ENCODE measurements around the gene OR2F1. TPM values are rescaled to one million over a fixed set of nuclear protein-coding genes. Genes with fewer than 3 reads are reported as not detected.

OR2F1 gene
- polyA plus RNA-seq, 2 of the 4 experiments (the other 2 are of a cell fraction): not detected

DNA sequence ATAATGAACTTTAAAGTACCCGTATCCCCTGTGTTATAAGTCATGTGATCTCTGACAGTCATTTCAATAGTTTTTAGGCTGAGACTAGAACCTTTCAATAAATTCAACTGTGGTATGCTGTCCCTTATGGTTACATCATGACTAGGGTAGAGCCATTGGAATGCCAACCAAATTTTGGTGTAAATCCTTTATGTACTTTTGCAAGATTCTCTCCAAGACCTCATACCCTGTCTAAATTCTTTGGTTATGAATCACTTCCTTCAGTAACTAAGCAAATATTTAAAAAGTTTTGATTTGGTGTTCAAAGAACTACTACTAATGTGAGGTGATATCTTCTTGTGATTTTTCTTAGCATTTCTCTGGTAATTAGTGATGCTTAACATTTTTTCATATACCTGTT is 24.7 kb downstream of the OR2F1 start (continued):
- TF ChIP-seq HOXA7 (CRISPR knock-in tag; IDR thresholded peaks at IDR 0.05): no peak
- no peak for TF ChIP-seq MYC (IDR thresholded peaks at IDR 0.05; ENCODE audit: borderline replicate concordance, low read length)
- TF ChIP-seq, protein P1, sequence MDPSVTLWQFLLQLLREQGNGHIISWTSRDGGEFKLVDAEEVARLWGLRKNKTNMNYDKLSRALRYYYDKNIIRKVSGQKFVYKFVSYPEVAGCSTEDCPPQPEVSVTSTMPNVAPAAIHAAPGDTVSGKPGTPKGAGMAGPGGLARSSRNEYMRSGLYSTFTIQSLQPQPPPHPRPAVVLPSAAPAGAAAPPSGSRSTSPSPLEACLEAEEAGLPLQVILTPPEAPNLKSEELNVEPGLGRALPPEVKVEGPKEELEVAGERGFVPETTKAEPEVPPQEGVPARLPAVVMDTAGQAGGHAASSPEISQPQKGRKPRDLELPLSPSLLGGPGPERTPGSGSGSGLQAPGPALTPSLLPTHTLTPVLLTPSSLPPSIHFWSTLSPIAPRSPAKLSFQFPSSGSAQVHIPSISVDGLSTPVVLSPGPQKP (IDR thresholded peaks at IDR 0.05; ENCODE audit: low read depth, low read length): no peak
- TF ChIP-seq, protein P2, sequence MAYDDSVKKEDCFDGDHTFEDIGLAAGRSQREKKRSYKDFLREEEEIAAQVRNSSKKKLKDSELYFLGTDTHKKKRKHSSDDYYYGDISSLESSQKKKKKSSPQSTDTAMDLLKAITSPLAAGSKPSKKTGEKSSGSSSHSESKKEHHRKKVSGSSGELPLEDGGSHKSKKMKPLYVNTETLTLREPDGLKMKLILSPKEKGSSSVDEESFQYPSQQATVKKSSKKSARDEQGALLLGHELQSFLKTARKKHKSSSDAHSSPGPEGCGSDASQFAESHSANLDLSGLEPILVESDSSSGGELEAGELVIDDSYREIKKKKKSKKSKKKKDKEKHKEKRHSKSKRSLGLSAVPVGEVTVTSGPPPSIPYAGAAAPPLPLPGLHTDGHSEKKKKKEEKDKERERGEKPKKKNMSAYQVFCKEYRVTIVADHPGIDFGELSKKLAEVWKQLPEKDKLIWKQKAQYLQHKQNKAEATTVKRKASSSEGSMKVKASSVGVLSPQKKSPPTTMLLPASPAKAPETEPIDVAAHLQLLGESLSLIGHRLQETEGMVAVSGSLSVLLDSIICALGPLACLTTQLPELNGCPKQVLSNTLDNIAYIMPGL (CRISPR knock-in tag; IDR thresholded peaks at IDR 0.05; ENCODE audit: borderline replicate concordance): no peak
- TF ChIP-seq GATA3 (IDR thresholded peaks at IDR 0.05; ENCODE audit: borderline replicate concordance): peak; percentile 54; the same call in 1 of the 2 replicates

DNA sequence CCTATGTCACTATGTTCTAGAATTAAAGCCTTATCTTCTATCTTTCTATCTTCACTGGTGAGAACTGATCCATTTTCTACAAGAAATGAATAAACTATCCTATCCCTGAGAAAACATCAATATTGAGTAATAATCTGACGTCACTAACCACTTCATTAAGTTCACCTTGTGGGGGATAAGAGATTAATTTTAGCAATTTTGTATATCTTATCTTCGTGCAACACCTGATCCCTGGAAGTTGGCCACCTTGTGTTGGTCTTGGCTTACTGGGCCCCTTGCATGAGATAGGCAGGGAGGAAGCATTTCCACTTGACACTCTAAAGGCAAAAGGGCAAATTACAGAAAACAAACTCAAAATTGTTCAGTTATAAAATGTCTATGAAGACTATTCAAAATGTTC is 25.4 kb downstream of the OR2F1 start:
- peak overlapping the region; percentile 45 to 63; a peak in 4 of 6 replicates for H3K27ac ChIP-seq

DNA sequence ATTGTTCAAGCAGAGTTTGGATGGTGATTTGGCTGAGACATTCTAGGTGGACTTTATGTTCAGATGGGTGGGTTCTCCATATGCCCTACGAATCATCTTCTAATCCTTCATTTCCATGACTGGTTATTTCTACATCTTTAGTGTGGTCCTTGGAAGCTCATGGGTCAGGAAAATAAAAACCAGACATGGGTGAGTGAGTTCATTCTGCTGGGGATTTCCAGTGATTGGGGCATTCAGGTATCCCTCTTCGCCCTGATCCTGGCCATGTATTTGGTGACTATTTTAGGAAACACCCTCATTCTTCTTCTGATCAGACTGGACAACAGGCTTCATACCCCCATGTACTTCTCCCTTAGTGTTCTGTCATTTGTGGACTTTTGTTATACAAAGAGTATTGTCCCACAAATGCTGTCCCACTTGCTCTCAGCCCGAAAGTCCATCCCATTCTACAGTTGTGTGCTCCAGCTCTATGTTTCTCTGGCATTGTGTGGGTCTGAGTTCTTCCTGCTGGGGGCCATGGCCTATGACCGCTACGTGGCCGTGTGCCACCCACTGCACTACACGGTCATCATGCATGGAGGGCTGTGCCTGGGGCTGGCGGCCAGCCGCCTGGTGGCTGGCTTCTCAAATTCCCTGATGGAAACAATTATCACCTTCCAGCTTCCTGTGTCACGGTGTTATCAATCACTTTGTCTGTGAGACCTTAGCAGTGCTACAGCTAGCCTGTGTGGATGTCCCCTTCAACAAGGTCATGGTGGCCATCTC is 26.3 kb downstream of the OR2F1 start:
- POLR2A ChIA-PET: no interaction called here
- CTCF ChIA-PET: no interaction called here
- 94% methylated on average over 10 of the region's 10 CpGs for WGBS (ENCODE audit: missing lambda C conversion rate)
- no peak overlapping the region for H3K4me2 ChIP-seq
- H3K4me3 ChIP-seq: no peak overlapping the region
- DNase-seq (ENCODE audit: low read depth in 1 of 2, low spot score in 1 of 2) (no peak), FAIRE-seq (no peak), ATAC-seq (peak in 1 of 2 experiments; percentile 26; a peak in 2 of 6 replicates)
- H3K4me1 ChIP-seq: peaks cover 26% of the 10 kb centered on the region
- no peaks in the 10 kb centered on the region for H3K9me3 ChIP-seq
- peak overlapping the region; percentile 45 to 65; a peak in 4 of 6 replicates for H3K27ac ChIP-seq
- TF ChIP-seq CHD4 (IDR thresholded peaks at IDR 0.05; ENCODE audit: borderline replicate concordance) (no peak), SREBF2 (IDR thresholded peaks at IDR 0.05) (no peak), RAD21 (conservative IDR thresholded peaks at IDR 0.05 in 1 of 2, IDR thresholded peaks at IDR 0.05 in 1 of 2) (no peak), JUNB (IDR thresholded peaks at IDR 0.05) (no peak), EP300 (IDR thresholded peaks at IDR 0.05) (no peak), TFCP2L1 (CRISPR knock-in tag; IDR thresholded peaks at IDR 0.05) (no peak), GATA3 (IDR thresholded peaks at IDR 0.05; ENCODE audit: borderline replicate concordance) (no peak), CBX8 (IDR thresholded peaks at IDR 0.05) (no peak), RCOR1 (IDR thresholded peaks at IDR 0.05; ENCODE audit: low read depth, low read length) (no peak)
- TF ChIP-seq, protein P2 (CRISPR knock-in tag; IDR thresholded peaks at IDR 0.05; ENCODE audit: borderline replicate concordance): no peak
- TF ChIP-seq, protein P3, sequence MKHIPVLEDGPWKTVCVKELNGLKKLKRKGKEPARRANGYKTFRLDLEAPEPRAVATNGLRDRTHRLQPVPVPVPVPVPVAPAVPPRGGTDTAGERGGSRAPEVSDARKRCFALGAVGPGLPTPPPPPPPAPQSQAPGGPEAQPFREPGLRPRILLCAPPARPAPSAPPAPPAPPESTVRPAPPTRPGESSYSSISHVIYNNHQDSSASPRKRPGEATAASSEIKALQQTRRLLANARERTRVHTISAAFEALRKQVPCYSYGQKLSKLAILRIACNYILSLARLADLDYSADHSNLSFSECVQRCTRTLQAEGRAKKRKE (CRISPR knock-in tag; IDR thresholded peaks at IDR 0.05; ENCODE audit: low read depth): no peak

More for the DNA sequence above, 25.4 kb downstream of the OR2F1 start:
- ChIA-PET POLR2A (no interaction called here), CTCF (no interaction called here)
- 25% methylated on average over 2 of the region's 2 CpGs for WGBS (ENCODE audit: missing lambda C conversion rate)
- no peak for ATAC-seq
- no peak for DNase-seq (ENCODE audit: low read depth in 1 of 2, low spot score in 1 of 2)
- Histone ChIP-seq H3K4me3 (no peak overlapping the region), H3K9me3 (no peaks in the 10 kb centered on the region), H3K4me1 (peaks cover 29% of the 10 kb centered on the region), H3K4me2 (peak overlapping the region; percentile 54; the same call in 2 of the 3 replicates)
- FAIRE-seq: no peak
- TF ChIP-seq, protein P4, sequence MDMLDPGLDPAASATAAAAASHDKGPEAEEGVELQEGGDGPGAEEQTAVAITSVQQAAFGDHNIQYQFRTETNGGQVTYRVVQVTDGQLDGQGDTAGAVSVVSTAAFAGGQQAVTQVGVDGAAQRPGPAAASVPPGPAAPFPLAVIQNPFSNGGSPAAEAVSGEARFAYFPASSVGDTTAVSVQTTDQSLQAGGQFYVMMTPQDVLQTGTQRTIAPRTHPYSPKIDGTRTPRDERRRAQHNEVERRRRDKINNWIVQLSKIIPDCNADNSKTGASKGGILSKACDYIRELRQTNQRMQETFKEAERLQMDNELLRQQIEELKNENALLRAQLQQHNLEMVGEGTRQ (IDR thresholded peaks at IDR 0.05): no peak
- no peak for TF ChIP-seq GATA3 (IDR thresholded peaks at IDR 0.05; ENCODE audit: borderline replicate concordance)
- TF ChIP-seq BHLHE40 (IDR thresholded peaks at IDR 0.05; ENCODE audit: low read depth, low read length): no peak
- TF ChIP-seq HDAC2 (IDR thresholded peaks at IDR 0.05): no peak
- TF ChIP-seq CEBPB (IDR thresholded peaks at IDR 0.05): 0 out of 4 replicates have a peak, but pooled peaks of 1 of the 2 experiments have one; percentile 9
- no peak for TF ChIP-seq ZNF302 (CRISPR knock-in tag; IDR thresholded peaks at IDR 0.05)
- TF ChIP-seq, protein P5, sequence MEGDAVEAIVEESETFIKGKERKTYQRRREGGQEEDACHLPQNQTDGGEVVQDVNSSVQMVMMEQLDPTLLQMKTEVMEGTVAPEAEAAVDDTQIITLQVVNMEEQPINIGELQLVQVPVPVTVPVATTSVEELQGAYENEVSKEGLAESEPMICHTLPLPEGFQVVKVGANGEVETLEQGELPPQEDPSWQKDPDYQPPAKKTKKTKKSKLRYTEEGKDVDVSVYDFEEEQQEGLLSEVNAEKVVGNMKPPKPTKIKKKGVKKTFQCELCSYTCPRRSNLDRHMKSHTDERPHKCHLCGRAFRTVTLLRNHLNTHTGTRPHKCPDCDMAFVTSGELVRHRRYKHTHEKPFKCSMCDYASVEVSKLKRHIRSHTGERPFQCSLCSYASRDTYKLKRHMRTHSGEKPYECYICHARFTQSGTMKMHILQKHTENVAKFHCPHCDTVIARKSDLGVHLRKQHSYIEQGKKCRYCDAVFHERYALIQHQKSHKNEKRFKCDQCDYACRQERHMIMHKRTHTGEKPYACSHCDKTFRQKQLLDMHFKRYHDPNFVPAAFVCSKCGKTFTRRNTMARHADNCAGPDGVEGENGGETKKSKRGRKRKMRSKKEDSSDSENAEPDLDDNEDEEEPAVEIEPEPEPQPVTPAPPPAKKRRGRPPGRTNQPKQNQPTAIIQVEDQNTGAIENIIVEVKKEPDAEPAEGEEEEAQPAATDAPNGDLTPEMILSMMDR (IDR thresholded peaks at IDR 0.05): no peak
